Sigmoid colon (tissue), 7 donors: Measurements from ENCODE around the gene KLRC4. TPM values are rescaled to one million over a fixed set of nuclear protein-coding genes. Genes with fewer than 3 reads are reported as not detected.
"Not testable (repeated sequence)": the region's sequence is repeated elsewhere in the genome, so short reads cannot be mapped to it uniquely, and the experiment has no call there.

Experiments
- DNase-seq: peaks from one replicate; pipeline ENCODE4 v3.0.0-alpha.2; 2019
- H3K27ac ChIP-seq, 4 donors: fragments of 200-600 bp; sonication (generic); one replicate each; pipeline ENCODE4 v1.5.1; 2016 to 2019; ENCODE audit warnings: mild to moderate bottlenecking in 1 of 4
- H3K27me3 ChIP-seq, 3 donors: fragments of 200-600 bp; sonication (generic); one replicate each; pipeline ENCODE4 v1.5.1; 2019; ENCODE audit warnings: mild to moderate bottlenecking in 1 of 3
- H3K36me3 ChIP-seq, 4 donors: fragments of 200-600 bp; sonication (generic); one replicate each; pipeline ENCODE4 v1.5.1; 2016 to 2019
- H3K4me1 ChIP-seq, 4 donors: fragments of 200-600 bp; sonication (generic); one replicate each; pipeline ENCODE4 v1.5.1; 2017 to 2019
- H3K4me3 ChIP-seq, 4 donors: fragments of 200-600 bp; sonication (generic); one replicate each; pipeline ENCODE4 v1.5.1; 2017 to 2019; ENCODE audit warnings: mild to moderate bottlenecking in 2 of 4, moderate library complexity in 1 of 4
- H3K9me3 ChIP-seq, 4 donors: fragments of 200-600 bp in 3 of 4; sonication (generic) in 3 of 4; one replicate each; pipeline versions ENCODE4 v1.5.1 to v1.6.1; 2013 to 2019
- EP300 ChIP-seq, 4 donors: sonication (generic); formaldehyde crosslinking; IDR thresholded peaks; one replicate each; pipeline ENCODE4 v1.6.1; 2017; ENCODE audit warnings: antibody characterized with exemption in 4 of 4
- POLR2A ChIP-seq, 2 donors: fragments of 450-650 bp; IDR thresholded peaks; one replicate each; pipeline ENCODE4 v1.6.1; 2016; ENCODE audit warnings: antibody characterized with exemption in 2 of 2, mild to moderate bottlenecking in 2 of 2, moderate library complexity in 2 of 2
- POLR2AphosphoS5 ChIP-seq, 4 donors: sonication (generic); formaldehyde crosslinking; IDR thresholded peaks; one replicate each; pipeline ENCODE4 v1.6.1; 2017; ENCODE audit warnings: antibody characterized with exemption in 4 of 4
- WGBS, 2 donors: extraction: QIAGEN DNeasy Blood & Tissue Kit; methylation state at CpG; one replicate each; pipeline ENCODE4 v1.1.7; 2013; 5-methylcytosine and 5-hydroxymethylcytosine counted together
- intact Hi-C: fragments of 100-400 bp; cut with DNase I; formaldehyde crosslinking; loops from one replicate; pipeline ENCODE4 v1.15.1; 2023
- polyA plus RNA-seq, 3 donors: library from polyadenylated mRNA; stranded (reverse); fragments of 200-250 nt; gene quantifications; one replicate each; pipeline ENCODE4 v1.2.3, GENCODE V29; 2013
- total RNA-seq, 4 donors: library from RNA; depleted of rRNA; stranded (reverse); fragments of >200 nt; gene quantifications; one replicate each; pipeline ENCODE4 v1.1.0, GENCODE V29; 2016
- TF ChIP-seq, protein P1 (sequence below), 4 experiments: fragments of 450-650 bp in 3 of 4; fragments of 200-600 bp in 1 of 4; IDR thresholded peaks; one replicate each; pipeline ENCODE4 v1.5.1; 2016 to 2019; ENCODE audit warnings: antibody characterized with exemption in 4 of 4, mild to moderate bottlenecking in 3 of 4, moderate library complexity in 2 of 4
- donor health status: healthy with polysubstance abuse.
- donor health status: Bipolar disorder and iron deficiency.
- donor health status: healthy.

The KLRC4 gene
- total and polyA plus RNA-seq, 7 donors, result 0.23 to 0.54 TPM; not detected in 5

DNA sequence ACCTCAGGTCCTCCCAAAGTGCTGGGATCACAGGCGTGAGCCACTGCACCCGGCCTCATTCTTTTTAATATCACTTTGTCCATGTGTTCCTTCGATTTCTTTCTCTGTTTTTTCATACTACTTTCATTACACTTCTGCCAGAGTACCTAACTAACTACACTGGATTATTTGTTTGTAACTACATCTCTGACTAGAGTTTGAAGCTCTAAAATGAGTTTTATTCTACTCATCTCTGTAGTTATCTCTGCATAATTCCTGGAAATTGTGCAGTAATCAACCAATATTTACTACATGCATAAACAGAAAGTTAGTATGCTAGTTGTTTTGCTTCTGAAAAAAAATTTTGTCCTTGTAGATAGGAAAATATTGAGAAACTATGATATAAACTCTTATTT, 34.9 kb downstream of the KLRC4 start:
- no peaks in the 10 kb centered on the region for H3K9me3 ChIP-seq
- intact Hi-C loops, result no loop called here
- no peak for DNase-seq
- no peak overlapping the region for H3K27ac ChIP-seq
- WGBS, 2 donors, result 90 to 97% methylated on average over 3 of the region's 3 CpGs
- no peak overlapping the region for H3K4me3 ChIP-seq
- H3K36me3 ChIP-seq, result no peaks in the 10 kb centered on the region
- TF ChIP-seq EP300 (IDR thresholded peaks at IDR 0.05) (no peak), POLR2AphosphoS5 (IDR thresholded peaks at IDR 0.05) (no peak), POLR2A (IDR thresholded peaks at IDR 0.05) (no peak)
- TF ChIP-seq, protein P1, sequence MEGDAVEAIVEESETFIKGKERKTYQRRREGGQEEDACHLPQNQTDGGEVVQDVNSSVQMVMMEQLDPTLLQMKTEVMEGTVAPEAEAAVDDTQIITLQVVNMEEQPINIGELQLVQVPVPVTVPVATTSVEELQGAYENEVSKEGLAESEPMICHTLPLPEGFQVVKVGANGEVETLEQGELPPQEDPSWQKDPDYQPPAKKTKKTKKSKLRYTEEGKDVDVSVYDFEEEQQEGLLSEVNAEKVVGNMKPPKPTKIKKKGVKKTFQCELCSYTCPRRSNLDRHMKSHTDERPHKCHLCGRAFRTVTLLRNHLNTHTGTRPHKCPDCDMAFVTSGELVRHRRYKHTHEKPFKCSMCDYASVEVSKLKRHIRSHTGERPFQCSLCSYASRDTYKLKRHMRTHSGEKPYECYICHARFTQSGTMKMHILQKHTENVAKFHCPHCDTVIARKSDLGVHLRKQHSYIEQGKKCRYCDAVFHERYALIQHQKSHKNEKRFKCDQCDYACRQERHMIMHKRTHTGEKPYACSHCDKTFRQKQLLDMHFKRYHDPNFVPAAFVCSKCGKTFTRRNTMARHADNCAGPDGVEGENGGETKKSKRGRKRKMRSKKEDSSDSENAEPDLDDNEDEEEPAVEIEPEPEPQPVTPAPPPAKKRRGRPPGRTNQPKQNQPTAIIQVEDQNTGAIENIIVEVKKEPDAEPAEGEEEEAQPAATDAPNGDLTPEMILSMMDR (IDR thresholded peaks at IDR 0.05), result no peak
- H3K27me3 ChIP-seq, result no peaks in the 10 kb centered on the region
- H3K4me1 ChIP-seq, result no peaks in the 10 kb centered on the region

DNA sequence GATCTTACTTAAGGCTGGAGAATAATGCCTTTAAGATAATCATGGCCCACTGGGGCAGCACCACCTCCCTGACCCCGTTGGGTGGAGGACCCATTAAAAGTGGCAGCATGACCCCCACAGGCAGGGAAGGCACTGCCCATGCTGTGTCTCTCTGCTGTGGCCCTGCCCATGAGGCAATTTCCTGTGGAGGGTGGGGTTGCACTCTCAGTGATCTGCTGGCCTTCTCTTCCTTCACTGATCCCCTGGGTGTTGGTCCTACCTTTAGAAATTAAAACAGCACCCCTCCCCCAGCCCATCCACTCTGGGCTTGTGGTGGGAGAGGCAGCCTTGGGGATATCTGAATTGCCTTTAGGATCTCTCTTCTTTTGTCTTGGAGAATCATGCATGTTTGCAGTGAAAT, 37.0 kb downstream of the KLRC4 start:
- H3K36me3 ChIP-seq, result no peaks in the 10 kb centered on the region
- 3 to 46% methylated on average over 1 of the region's 1 CpG for WGBS, 2 donors
- no peaks in the 10 kb centered on the region for H3K27me3 ChIP-seq
- no peak for DNase-seq
- TF ChIP-seq, protein P1 (IDR thresholded peaks at IDR 0.05), result no peak
- TF ChIP-seq POLR2AphosphoS5 (IDR thresholded peaks at IDR 0.05) (no peak), POLR2A (IDR thresholded peaks at IDR 0.05) (no peak), EP300 (IDR thresholded peaks at IDR 0.05) (no peak)
- H3K4me1 ChIP-seq, result no peaks in the 10 kb centered on the region
- intact Hi-C loops, result no loop called here
- no peak overlapping the region for H3K4me3 ChIP-seq
- H3K27ac ChIP-seq, result no peak overlapping the region
- no peaks in the 10 kb centered on the region for H3K9me3 ChIP-seq

DNA sequence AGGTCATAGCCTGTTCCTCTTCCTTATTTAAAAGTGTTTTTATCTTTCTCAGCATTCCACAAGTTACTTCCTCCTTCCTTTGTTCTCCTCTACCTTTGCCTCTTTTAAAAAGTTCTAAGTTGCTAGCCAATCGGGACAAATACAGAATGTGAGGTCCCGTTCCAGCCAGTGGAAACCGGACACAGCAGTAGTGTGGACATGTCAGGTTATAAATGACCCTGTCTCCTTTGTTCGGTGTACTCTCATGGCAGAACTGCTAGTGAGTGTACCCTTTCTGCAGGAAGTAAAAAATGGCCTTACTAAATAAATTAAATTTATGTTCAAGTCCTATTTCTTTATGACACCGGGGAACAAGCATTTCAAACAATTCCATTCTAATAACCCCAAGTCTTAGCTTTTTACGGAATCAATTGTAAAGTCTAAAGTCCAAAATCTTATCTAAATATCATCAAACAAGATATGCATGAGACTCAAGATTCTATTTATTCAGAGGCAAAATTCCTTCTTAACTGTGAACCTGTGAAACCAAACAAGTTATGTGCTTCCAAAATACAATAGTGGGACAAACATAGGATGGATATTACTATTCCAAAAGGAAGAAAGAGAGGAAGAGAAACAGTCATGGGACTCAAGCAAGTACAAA, 37.5 kb downstream of the KLRC4 start:
- DNase-seq, H3K27me3 ChIP-seq, intact Hi-C loops, H3K27ac ChIP-seq, H3K9me3 ChIP-seq, H3K36me3 ChIP-seq, H3K4me1 ChIP-seq, H3K4me3 ChIP-seq: not testable (repeated sequence)
- 12 to 48% methylated on average over 6 of the region's 6 CpGs for WGBS, 2 donors

DNA sequence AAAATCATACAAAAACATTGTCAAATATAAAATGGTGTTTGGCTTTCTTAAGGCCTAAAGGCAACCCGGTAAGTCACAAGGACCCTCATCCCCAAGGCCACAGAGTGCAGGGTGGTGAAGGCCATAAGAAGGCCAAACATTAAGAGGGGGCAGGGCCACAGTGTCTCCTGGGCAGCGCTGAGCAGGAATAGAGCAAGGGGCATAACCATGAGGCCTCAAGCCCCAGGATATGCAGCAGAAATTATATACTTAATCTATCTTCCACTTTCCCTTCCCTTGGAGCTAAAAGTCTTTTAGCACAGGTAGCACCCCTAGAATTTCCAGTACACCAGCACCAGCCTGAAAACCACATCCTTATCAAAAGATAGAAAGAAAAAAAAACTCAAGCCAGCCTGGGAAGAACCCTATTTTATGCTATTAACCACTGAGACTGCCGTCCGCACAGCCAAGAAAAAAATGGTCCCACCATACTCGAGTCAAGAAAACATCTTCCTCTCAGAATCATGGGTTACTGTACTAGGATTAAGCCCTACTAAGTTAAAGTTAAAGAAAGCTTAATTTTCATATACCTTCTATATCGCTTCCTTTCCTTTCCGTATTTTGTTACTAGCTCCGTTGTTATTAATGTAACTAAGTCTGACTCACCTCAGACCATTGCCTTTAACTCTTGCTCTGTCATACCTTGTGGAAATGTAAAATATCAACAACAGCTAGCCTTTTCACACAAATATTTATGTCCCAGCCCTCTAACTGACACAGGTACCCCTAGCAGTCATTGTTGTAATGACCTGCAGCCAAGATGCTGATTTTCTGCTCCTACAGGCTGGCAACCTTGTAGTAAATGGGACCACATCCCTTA, 39.8 kb downstream of the KLRC4 start:
- 88 to 96% methylated on average over 8 of the region's 8 CpGs for WGBS, 2 donors
- H3K9me3 ChIP-seq, result no peaks in the 10 kb centered on the region
- H3K36me3 ChIP-seq, result no peaks in the 10 kb centered on the region
- H3K27ac ChIP-seq, result no peak overlapping the region
- H3K4me1 ChIP-seq, result peaks cover 0 to 16% (median 15%) of the 10 kb centered on the region in 4 donors
- no peak for TF ChIP-seq EP300 (IDR thresholded peaks at IDR 0.05)
- H3K4me3 ChIP-seq, result no peak overlapping the region
- H3K27me3 ChIP-seq, result no peaks in the 10 kb centered on the region
- intact Hi-C loops, result loop anchor here (10.0 kb wide), 2 partner anchors 355 to 805 kb away; partner anchors contain the start of genes SMIM10L1 and YBX3
- no peak for DNase-seq

DNA sequence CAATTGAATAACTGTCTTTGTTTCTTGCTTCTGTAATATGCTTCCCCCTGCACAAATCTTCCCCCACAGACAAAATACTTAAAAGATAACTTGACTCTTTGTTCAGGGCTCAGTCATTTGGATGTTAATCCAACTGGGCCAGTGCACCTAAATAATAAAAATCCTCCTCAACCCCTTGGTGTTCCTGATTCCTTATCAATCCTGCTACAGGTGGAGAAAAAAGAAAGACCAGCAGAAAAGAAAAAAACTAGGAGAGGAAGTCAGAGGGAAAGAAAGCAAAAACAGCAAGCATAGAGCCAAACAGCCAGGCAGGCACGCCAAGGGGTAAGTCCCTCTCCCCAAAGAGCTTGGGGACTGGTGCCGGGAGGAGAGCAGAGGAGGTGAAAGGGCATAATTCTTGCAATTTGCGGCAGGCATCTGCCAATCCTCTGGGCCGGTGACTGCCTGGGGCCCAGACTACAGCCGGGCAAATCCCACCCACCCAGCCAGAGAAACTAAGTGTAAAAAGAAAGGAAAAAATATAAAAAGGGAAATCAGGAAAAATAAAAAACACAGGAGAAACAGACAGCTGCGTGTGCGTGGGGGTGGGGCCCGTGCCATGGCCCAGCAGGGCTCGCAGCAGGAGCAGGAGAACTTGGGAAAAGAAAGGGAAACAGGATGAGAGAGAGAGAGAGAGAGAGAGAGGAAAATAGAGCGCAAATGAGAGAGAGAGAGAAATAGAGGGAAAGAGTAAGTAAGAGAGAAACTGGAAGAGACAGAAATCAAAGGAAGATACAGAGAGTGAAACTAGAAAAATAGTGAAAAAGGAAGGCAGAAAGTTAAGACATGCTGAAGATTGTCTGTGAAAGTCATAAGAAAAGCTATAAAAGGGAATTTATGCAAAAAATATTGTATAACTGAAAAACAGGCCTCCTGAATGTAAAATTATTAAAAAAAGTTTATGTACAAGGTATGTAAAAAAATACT, 41.1 kb downstream of the KLRC4 start:
- Histone ChIP-seq H3K4me1 (peaks cover 0 to 21% (median 17%) of the 10 kb centered on the region in 4 donors), H3K4me3 (no peak overlapping the region)

DNA sequence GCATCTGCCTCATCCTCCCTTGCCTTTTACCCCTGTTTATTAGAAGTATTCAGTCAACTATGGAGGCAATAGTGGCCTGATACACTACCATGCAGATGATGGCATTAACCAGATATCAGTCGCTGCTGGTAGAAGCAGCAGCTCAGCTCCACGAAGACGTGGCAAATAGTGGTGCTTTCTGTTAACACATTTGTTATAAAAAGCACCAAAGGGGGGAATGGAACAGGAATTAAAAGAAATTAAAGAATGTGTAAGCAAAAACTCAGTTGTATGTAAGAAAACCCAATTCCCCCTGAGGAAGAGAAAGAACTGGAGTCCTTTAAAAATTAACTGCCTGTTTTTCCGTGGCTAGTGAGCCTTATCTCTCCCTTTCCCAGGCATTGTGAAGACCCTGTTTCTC, 41.8 kb downstream of the KLRC4 start:
- intact Hi-C loops, result loop anchor here (10.0 kb wide), 2 partner anchors 357 to 807 kb away; partner anchors contain the start of genes SMIM10L1 and YBX3
- peak overlapping the region in 1 of 4 donors; percentile 92 for H3K27ac ChIP-seq

More for the DNA sequence above, 41.1 kb downstream of the KLRC4 start:
- H3K27ac ChIP-seq, result peak overlapping the region in 1 of 4 donors; percentile 55
- no peaks in the 10 kb centered on the region for H3K27me3 ChIP-seq
- no peak for TF ChIP-seq POLR2A (IDR thresholded peaks at IDR 0.05)
- TF ChIP-seq, protein P1 (IDR thresholded peaks at IDR 0.05), result no peak
- no peak for TF ChIP-seq POLR2AphosphoS5 (IDR thresholded peaks at IDR 0.05)
- TF ChIP-seq EP300 (IDR thresholded peaks at IDR 0.05), result no peak
- no peaks in the 10 kb centered on the region for H3K9me3 ChIP-seq
- no peak for DNase-seq
- no peaks in the 10 kb centered on the region for H3K36me3 ChIP-seq
- intact Hi-C loops, result loop anchor here (10.0 kb wide), 2 partner anchors 356 to 806 kb away; partner anchors contain the start of genes SMIM10L1 and YBX3
- WGBS, 2 donors, result 84 to 96% methylated on average over 10 of the region's 10 CpGs

More for the DNA sequence above, 41.8 kb downstream of the KLRC4 start:
- H3K9me3 ChIP-seq, DNase-seq, H3K36me3 ChIP-seq, H3K4me3 ChIP-seq, H3K27me3 ChIP-seq: not testable (repeated sequence)
- 74 to 88% methylated on average over 4 of the region's 4 CpGs for WGBS, 2 donors
- H3K4me1 ChIP-seq, result peaks cover 0 to 29% (median 25%) of the 10 kb centered on the region in 4 donors
